ENCODE data around the gene AKT2. TPM values are rescaled to one million over a fixed set of nuclear protein-coding genes. Genes with fewer than 3 reads are reported as not detected.
A peak's percentile ranks its signal among the peaks of the same experiment; 100 is the strongest.

Gene AKT2
- total RNA-seq, 2 donors from 2014 or later, result 190 to 208 TPM

DNA sequence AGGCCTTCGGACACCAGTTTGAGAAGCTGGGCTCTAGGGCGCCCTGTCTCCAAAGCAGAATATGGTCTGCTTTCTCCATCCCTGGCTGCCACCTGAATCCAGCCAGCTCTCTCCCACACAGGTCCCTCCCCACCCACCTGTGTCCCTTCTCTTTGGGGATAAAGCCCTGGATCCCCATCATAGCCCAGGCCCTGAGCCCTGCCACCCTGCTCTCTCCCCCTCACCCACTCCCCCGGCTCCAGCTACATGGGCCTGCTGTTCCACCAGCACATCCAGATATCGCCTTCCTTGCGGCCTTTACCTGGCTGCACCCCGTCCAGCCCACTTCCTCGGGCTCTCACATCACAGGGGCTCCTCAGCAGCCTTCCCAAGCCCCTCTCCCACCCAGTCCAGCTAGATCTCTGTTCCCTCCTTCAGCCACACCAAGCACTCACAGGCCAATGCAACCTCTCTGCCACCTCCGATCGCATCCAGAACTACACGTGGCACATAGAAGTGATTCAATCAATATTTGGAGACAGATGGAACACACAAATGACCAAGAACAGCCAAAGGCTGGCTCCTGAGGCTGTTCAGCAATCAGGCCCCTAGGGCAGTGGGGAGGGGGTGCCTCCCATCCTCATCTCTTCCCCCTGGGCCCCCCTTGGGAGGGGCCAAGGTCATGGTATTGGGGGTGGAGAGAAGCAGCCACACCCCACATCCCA, 7.6 kb downstream of the AKT2 start:
- Mint-ChIP-seq H3K4me1 (peaks cover 37% of the 10 kb centered on the region), H3K27ac (peak overlapping the region; percentile 14), H3K4me3 (no peak overlapping the region), H3K36me3 (ENCODE audit: low read depth) (no peaks in the 10 kb centered on the region), H3K27me3 (ENCODE audit: insufficient read depth) (no peaks in the 10 kb centered on the region), H3K9me3 (no peaks in the 10 kb centered on the region)
- Histone ChIP-seq H3K9me3 (ENCODE audit: control insufficient read depth, low read length) (no peaks in the 10 kb centered on the region), H3K27ac (ENCODE audit: low read depth, low read length) (peak overlapping the region; percentile 36), H3K36me3 (ENCODE audit: control insufficient read depth, insufficient read depth, low read length) (peaks cover 10% of the 10 kb centered on the region), H3K9ac (ENCODE audit: extremely low read depth, low read length, poor library complexity, severe bottlenecking) (no peak overlapping the region), H3K4me3 (ENCODE audit: low read length) (no peak overlapping the region), H3K4me1 (ENCODE audit: control insufficient read depth, insufficient read depth, low read length) (no peaks in the 10 kb centered on the region), H3K27me3 (ENCODE audit: control insufficient read depth, insufficient read depth, low read length, poor library complexity, severe bottlenecking) (no peaks in the 10 kb centered on the region)
- TF ChIP-seq, protein P1, sequence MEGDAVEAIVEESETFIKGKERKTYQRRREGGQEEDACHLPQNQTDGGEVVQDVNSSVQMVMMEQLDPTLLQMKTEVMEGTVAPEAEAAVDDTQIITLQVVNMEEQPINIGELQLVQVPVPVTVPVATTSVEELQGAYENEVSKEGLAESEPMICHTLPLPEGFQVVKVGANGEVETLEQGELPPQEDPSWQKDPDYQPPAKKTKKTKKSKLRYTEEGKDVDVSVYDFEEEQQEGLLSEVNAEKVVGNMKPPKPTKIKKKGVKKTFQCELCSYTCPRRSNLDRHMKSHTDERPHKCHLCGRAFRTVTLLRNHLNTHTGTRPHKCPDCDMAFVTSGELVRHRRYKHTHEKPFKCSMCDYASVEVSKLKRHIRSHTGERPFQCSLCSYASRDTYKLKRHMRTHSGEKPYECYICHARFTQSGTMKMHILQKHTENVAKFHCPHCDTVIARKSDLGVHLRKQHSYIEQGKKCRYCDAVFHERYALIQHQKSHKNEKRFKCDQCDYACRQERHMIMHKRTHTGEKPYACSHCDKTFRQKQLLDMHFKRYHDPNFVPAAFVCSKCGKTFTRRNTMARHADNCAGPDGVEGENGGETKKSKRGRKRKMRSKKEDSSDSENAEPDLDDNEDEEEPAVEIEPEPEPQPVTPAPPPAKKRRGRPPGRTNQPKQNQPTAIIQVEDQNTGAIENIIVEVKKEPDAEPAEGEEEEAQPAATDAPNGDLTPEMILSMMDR (conservative IDR thresholded peaks at IDR 0.05), result no peak
- 91 to 94% methylated on average over 3 to 10 of the region's 10 CpGs for WGBS, 2 experiments (ENCODE audit: insufficient coverage in 1 of 2, insufficient read length in 1 of 2)
- no peak for DNase-seq

DNA sequence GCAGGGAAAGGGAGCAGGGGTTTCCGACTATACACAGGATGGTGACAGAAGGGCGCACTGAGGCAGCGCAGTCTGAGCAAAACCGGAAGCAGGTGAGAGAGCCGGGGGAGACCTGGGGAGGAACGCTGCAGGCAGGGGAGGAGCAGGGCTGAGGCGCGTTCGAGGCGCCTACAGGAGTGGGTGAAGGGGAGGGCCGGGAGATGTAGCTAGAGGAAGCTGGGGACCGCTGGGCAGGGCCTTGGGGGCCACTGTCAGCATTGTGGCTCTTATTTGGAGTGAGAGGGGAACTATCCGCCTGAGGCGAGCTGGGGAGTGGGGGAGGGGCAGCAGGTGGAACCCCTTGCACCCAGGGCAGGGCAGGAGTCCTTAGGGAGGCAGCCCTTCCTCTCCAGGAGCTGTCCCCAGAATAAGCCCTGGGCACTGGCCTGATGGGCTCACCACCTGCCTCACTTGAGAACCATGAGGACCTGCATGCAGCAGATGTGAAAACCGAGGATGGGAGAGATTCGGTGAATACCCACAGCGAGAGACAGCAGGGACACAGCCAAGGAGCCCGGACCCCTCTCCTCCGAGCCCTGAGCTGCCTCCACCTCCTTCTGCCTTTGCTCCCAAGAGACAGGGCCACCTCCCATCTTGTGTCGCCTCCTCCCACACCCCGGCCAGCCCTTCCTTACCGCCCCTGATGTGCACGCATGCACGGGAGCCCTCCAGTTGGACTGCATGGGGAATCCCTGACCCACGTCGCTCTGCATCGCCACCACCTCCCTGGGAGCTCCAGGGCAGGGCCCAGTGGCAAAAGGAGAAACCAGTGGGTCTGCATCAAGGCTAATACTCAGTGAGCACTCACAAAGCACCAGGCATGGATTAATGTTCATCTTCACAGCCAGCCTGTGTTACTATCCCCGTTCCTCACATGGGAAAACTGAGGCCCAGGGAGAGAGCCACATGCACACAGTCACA, 10.3 kb downstream of the AKT2 start:
- TF ChIP-seq, protein P1 (conservative IDR thresholded peaks at IDR 0.05), result no peak
- Mint-ChIP-seq H3K36me3 (ENCODE audit: low read depth) (peaks cover 5% of the 10 kb centered on the region), H3K9me3 (no peaks in the 10 kb centered on the region), H3K27me3 (ENCODE audit: insufficient read depth) (no peaks in the 10 kb centered on the region), H3K4me3 (no peak overlapping the region), H3K4me1 (peaks cover 16% of the 10 kb centered on the region), H3K27ac (peak overlapping the region; percentile 87)
- Histone ChIP-seq H3K9me3 (ENCODE audit: control insufficient read depth, low read length) (no peaks in the 10 kb centered on the region), H3K9ac (ENCODE audit: extremely low read depth, low read length, poor library complexity, severe bottlenecking) (no peak overlapping the region), H3K27me3 (ENCODE audit: control insufficient read depth, insufficient read depth, low read length, poor library complexity, severe bottlenecking) (no peaks in the 10 kb centered on the region), H3K36me3 (ENCODE audit: control insufficient read depth, insufficient read depth, low read length) (peaks cover 20% of the 10 kb centered on the region), H3K4me3 (ENCODE audit: low read length) (no peak overlapping the region), H3K27ac (ENCODE audit: low read depth, low read length) (no peak overlapping the region), H3K4me1 (ENCODE audit: control insufficient read depth, insufficient read depth, low read length) (no peaks in the 10 kb centered on the region)
- 90 to 93% methylated on average over 18 to 28 of the region's 28 CpGs for WGBS, 2 experiments (ENCODE audit: insufficient coverage in 1 of 2, insufficient read length in 1 of 2)
- no peak for DNase-seq

DNA sequence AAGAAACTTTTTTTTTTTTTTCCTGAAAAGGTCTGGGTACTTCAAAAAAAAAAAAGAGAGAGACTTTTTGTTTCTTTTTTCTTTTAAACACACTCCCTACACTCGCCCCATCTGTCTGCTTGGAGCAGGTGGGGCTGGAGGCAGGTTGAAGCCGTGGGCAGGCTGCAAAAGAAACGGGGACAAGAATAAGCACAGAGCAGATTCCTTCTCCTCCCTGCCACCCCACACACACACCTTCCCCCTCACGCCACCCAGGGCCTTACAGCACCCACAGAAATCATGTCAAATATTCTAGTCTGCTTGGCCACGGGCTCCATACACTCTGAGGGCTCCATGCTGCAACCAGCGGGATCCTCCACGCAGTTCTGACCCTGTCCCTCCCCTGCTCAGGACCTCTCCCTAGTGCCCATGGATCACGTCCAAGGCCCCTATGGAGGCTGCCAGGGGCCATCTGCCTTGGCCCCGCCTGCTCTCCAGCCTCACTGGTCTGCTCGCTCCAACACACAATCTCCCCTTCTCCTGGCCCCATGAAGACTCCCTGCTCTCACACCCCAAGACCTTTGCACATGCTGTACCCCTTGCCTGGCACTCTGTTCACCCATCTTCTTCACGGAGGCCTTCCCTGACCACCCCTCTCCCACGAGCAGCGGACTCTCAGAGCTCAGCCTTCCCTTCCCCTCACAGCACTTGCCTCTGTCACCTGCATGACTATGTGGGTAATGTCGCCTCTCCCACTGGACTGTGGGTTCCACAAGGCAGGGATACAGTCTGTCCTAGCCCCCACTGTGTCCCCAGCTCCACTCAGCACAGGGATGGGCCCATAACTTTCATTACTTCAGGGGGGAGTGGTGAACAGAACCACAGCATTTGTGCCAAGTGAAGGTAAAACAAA, 11.4 kb downstream of the AKT2 start:
- Histone ChIP-seq H3K4me1 (ENCODE audit: control insufficient read depth, insufficient read depth, low read length) (no peaks in the 10 kb centered on the region), H3K4me3 (ENCODE audit: low read length) (no peak overlapping the region), H3K9me3 (ENCODE audit: control insufficient read depth, low read length) (no peaks in the 10 kb centered on the region), H3K36me3 (ENCODE audit: control insufficient read depth, insufficient read depth, low read length) (peaks cover 30% of the 10 kb centered on the region), H3K27ac (ENCODE audit: low read depth, low read length) (no peak overlapping the region), H3K9ac (ENCODE audit: extremely low read depth, low read length, poor library complexity, severe bottlenecking) (no peak overlapping the region), H3K27me3 (ENCODE audit: control insufficient read depth, insufficient read depth, low read length, poor library complexity, severe bottlenecking) (no peaks in the 10 kb centered on the region)
- DNase-seq, result no peak
- Mint-ChIP-seq H3K4me1 (peaks cover 17% of the 10 kb centered on the region), H3K36me3 (ENCODE audit: low read depth) (peaks cover 14% of the 10 kb centered on the region), H3K27me3 (ENCODE audit: insufficient read depth) (no peaks in the 10 kb centered on the region), H3K27ac (peak overlapping the region; percentile 87), H3K9me3 (no peaks in the 10 kb centered on the region), H3K4me3 (no peak overlapping the region)
- TF ChIP-seq, protein P1 (conservative IDR thresholded peaks at IDR 0.05), result no peak
- 92 to 100% methylated on average over 6 to 11 of the region's 14 CpGs for WGBS, 2 experiments (ENCODE audit: insufficient coverage in 1 of 2, insufficient read length in 1 of 2)
